ENCODE measurements around the gene CFAP300.

CFAP300 gene

DNA sequence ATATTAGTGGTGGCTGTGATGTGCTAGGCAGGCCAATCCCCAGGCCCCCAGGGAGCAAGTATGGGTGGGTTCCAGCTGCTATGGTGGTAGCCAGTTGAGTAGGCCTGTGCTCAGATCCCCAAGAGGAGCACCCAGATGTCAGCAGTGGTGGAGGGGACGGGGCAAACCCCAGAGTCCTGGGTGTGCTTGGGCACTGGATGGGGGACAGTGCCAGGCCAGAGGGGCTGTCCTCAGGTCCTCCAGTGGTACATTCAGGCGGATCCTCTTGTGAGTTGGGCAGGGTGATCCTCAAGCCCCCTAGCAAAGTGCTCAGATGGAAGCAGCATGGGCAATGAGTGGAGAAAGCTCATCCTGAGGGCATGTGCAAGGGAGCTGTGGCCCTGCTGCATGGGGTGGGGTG, 26.0 kb downstream of the CFAP300 start:
- no peak for DNase-seq (ENCODE audit: low read depth)

DNA sequence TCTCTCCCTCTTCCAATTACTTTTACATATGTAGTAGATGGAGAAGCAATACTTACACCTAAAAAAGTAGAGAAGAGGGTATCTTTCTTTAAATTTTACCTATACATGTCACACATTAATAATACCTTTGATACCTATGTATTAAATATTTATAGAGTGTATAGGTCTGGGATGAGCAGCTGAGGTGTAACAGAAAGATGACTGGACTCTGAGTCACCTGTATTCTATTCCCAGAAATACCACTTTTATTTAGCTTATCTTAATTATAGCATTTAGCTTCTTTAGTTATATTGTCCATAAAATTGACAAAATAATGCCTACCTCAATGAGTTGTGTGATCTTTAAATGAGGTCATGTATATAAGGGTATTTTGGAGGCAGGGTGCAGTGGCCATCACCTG, 32.4 kb downstream of the CFAP300 start:
- DNase-seq (ENCODE audit: low read depth) = no peak

DNA sequence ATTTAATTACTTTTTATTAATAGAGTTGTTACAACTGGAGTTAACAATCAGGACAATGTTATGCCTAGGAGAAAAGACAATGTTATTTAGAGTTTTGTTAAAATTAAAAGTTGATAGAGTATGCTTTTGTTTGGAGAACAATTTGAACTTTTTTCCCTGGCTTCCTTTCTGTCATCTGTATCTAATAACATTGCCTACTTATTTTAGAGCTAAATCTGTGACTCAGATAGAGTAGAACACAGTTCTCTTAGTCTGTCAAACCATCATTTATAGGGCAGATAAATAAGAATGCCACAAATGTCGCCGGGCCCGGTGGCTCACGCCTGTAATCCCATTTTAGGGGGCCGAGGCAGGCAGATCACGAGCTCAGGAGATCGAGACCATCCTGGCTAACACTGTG, 34.1 kb downstream of the CFAP300 start:
- no peak for DNase-seq (ENCODE audit: low read depth)

DNA sequence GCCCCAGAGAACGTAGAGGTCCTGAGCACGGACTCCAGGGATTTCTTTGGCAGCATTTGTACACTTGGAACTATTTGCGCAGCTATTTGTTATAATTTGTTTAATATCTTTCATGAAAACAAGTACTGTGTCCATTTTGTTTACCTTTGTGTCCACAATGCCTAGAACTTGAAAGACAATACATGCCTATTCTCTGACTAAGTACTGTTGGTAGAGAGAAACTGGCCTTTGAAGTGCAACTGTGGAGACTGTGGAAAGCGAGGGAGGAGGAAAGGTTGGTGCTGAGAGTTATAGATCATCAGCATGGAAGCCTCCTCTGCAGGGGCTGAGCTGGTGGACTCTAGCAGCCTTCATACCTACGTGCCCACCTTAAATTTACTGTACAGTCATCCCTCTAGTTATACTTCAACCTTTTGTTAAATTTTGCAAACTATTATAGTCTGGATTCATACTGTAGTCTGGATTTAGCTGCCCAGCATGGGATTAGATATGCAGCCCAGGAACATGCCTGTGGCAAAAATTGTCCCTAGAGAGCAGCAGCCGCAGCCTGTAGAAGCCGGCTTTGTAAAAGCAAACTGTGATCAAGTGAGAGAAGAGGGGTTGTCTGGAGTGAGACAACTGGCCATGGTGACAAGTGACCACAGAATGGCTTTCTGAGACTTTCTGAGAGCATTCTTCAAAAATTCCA, 38.8 kb downstream of the CFAP300 start:
- no peak for DNase-seq (ENCODE audit: low read depth)

DNA sequence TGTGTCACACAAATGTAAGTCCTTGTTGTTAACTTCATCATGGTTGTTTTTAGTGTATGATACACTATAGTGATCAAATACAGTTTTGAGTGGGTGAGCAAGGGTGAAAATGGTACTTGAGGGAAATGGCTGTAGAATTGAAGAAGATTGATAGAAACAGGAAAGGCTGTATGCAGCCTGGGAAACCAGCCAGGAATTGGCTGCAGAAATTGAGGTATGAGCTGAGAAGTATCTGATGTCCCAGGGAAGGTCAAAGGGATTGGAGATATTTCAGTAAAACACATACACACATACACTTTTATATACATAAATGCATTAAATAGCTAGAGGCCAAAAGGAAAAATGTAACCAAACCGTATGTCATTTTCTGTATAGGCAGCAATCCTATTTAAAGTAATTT, 49.9 kb downstream of the CFAP300 start:
- no peak for DNase-seq (ENCODE audit: low read depth)

DNA sequence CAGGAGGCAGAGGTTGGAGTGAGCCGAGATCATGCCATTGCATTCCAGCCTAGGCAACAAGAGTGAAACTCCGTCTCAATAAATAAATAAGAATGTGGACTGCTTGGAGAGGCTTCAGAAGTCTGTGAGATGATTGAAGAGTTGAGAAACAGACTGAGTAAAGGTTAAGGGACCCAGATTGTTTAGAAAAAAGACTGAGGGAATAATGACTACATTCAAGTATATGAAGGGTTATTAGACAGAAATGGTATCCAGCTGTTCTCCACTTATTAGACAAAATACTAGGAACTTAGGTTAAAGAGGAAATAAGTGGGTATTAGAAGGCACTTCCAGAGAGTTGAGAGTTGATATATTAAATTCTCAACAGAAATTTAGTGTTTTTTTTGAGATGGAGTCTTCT, 52.5 kb downstream of the CFAP300 start:
- no peak for DNase-seq (ENCODE audit: low read depth)

DNA sequence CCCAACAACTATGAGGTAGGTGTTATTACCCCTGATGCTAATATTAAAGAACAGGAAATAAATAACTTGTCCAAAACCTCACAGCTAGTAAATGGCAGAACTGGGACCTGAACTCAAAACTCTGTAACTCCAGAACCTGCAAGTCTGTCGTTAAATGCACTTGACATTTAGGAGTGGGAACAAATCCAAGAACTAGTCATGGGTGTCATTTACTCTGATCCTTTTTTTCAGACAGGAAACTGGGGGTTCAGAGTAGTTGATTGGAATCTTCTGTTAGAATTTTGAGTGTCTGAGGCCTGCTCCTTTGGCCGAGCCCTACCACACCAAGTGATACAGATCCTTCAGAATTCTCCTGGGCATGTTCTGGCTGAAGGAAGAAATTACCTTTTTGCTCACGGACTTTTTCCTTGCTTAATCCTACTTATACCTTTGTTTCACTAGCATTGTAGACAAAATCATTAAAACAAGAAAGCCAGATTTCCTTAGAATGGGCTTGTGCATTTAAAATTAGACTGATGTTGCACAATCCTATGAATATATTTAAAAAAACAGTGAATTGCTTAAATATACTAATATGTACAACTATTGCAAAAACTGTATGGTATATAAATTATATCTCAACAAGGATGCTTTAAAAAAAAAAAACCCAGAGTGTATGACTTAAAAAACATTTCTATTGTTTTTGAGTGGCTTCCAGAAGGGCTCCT, 61.6 kb downstream of the CFAP300 start:
- DNase-seq (ENCODE audit: low read depth) = no peak

DNA sequence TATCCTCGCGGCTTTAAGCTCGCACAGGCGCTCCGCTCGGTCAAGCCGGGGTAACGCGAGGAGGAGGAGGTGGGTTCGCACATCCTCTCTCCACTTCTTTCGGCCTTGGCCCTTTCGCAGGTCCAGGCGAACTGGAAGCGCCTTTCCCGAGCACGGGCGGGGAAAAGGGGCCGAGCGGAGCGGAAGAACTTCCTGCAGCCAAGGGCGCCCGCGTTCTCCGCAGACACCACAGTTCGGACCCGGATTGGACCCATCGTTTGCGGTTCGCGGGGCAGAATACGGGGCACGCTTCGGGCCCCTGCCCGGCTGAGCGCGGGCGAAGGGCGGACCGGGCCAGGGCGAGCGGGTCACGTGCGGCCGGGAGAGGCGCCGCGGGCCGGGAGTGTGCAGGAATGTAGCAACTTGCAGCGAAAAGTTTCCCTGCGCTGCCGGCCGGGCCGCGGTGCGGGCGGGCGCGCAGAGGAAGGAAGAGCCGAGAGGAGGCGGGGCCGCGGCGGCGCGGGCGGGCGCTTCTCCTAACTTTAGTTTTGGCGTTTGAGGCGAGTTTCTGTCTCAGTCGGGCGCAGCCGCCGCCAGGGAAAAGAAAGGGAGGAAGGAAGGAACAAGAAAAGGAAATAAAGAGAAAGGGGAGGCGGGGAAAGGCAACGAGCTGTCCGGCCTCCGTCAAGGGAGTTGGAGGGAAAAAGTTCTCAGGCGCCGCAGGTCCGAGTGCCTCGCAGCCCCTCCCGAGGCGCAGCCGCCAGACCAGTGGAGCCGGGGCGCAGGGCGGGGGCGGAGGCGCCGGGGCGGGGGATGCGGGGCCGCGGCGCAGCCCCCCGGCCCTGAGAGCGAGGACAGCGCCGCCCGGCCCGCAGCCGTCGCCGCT, 62.9 kb downstream of the CFAP300 start, which contains the start of gene YAP1:
Gene YAP1 (plus strand): TSS at position 552 of the 865 bp plus-strand sequence. CDS start 402 bp downstream, outside the sequence.
- DNase-seq (ENCODE audit: low read depth) = peak; percentile 51

DNA sequence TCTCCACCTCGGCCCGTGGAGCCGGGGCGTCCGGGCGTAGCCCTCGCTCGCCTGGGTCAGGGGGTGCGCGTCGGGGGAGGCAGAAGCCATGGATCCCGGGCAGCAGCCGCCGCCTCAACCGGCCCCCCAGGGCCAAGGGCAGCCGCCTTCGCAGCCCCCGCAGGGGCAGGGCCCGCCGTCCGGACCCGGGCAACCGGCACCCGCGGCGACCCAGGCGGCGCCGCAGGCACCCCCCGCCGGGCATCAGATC, 63.4 kb downstream of the CFAP300 start:
- DNase-seq (ENCODE audit: low read depth) = no peak

DNA sequence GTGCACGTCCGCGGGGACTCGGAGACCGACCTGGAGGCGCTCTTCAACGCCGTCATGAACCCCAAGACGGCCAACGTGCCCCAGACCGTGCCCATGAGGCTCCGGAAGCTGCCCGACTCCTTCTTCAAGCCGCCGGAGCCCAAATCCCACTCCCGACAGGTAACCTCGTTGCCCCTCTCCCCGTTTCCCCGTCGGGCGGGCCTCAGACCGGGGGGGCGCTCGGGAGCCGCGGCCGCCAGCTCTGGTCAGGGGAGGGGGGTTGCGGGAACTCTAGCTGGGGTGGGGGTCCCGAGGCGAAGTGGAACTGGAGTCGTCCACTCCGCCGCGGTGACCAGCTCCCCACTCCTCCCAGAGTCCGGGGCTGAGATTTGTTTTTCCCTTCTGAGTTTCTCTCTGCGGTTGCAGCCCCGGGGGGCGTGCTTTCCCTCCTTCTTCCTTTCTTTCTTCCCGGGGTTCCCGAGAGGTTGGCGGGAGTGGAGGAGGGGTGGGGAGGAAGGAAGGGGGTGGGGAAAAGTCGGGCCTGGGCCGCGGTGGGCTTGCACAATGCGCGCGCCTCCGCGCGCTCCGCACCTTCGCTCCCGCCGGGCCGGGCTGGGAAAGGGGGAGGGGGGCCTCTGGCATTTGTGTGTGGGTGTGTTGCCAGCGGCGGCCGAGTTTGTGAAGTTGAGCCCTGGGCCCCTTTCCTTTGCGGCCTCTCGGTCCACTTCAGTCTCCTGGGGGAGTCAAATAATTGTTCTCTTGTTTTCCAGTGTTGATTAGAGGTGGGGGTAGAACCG, 64.0 kb downstream of the CFAP300 start:
- DNase-seq (ENCODE audit: low read depth) = no peak

DNA sequence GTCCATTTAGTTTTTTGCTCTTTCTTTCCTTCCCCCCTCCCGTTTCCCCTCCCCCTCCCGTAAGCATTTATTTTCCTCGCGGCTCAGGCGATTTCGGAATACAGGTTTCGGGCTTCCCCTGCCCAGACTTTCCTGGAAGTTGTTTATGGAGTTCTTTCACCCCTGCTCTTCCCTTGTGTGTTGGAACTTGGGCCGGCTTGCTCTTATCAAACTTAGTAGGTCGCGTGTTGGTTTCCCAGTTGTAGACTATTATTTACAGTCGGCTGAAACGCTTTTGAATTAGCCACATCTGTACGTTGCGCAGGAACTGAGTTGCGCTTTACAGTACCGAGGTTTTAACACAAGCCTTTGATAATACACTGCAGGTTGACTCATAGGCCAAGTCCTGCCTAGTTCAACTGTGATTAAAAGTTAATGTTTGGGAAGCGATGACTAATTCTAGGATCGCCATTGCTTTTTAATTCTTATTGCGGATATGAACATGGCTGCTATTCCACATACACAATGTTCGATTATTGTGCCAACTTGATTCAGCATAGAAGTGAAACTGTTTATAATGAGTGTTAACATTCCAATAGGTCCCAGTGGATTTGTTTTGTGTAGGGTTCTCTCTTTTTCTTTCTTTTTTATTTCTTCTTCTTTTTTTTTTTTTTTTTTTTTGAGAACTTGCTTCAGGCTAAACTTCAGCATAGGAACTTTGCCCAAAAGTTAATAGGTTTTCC, 64.7 kb downstream of the CFAP300 start:
- no peak for DNase-seq (ENCODE audit: low read depth)

DNA sequence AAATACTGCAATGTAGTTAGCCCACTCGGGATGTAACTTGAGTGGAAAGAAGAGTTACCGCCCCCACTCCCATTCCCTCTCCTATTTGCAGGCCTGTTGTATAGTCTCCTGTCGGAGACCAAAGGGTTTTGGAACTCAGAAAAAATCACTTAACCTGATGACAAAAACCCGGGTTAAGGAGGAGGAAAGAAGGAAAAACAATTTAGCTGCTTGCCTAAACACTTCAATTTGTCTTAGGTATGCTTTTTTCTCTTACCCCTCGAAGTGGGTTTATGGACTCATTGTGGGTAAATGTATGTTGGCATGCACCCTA, 65.2 kb downstream of the CFAP300 start:
- no peak for DNase-seq (ENCODE audit: low read depth)

DNA sequence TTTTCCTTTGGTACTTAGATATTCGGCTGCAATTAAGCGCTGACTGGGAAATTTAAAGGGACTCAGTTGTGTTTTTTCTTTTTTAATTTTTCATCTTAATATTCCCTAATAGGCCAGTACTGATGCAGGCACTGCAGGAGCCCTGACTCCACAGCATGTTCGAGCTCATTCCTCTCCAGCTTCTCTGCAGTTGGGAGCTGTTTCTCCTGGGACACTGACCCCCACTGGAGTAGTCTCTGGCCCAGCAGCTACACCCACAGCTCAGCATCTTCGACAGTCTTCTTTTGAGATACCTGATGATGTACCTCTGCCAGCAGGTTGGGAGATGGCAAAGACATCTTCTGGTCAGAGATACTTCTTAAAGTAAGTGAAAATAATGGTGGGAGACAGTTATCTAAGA, 66.8 kb downstream of the CFAP300 start:
- DNase-seq (ENCODE audit: low read depth) = no peak

DNA sequence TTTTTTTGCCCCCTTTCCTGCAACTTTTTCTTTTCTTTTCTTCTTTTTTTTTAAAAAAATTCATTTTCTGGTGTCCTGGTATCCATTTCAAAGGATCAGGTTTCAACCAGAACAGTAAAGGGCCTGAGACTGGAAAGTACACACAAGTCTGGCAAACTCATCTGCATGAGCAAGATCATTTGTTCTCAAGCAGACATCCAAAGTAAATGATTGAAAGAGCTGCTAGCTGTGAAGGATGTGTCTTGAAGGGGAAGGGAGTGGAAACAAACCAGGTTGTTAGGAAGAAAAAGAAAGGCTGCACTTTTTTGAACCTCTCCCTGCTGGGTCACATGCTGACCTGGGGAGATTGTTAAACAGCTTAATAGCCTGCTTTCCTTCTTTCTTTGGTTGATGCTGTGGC, 68.3 kb downstream of the CFAP300 start:
- DNase-seq (ENCODE audit: low read depth) = no peak

DNA sequence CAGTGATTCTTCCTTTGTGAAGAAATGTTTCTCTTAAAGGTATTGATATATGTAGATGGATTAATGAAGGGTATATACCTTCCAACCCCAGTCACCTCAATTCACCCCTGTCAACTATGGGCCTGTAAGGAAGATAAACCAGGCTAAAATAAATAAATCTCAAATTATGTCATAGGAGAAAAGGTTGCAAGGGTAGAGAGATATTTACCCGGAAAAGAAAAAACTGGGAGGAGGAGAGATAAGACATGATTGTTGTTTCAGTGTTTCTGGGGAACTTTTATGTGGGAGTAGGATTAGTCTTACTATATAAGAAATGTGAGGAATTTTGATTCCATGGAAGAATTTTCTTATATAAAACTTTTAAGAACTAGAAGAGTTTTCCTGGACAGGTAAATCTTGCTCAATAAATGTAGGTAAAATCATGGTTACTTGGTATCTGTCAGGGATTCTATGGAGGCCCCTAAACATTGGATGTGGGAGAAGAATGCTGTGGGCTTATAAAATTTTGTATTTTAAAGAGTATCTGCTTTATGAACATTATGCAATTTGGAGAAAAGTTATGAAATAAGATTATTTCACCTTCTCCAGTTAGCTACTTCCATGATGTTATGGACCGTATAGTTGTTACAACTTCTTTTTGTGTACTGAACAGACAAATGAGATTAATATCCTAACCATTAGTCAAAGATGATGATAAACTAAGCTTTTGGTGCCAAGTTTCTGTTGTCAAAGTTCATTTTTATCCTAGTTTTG, 69.4 kb downstream of the CFAP300 start:
- no peak for DNase-seq (ENCODE audit: low read depth)

DNA sequence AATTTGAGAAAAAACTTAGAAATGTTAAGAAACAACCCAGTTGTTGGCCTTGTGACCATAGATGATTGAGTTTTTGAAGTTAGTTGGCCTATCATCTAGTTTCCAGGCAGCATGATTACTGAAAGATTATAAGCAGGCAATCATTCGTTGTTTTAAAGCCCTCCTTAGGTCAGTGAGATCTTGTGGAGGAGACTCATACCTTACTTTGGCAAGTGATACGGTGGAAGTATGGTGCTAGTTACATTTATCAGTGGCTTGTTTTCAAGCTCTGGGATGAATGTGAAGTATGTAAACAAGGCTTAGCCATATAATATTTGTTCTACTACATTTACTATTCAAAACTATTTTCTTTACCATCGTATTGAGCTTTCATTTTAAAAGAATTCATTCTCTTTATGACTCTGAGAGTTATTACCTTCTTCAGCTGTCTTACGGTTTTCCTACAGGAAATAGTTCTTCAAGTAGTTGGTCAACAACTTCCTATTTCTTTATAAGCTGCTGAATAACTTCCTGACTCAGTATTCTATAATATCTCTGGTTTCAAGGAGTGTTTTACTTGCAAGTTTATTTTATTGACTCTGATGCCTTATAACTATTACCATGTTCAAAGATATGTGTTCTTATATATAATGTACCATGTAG, 70.4 kb downstream of the CFAP300 start:
- DNase-seq (ENCODE audit: low read depth) = no peak

DNA sequence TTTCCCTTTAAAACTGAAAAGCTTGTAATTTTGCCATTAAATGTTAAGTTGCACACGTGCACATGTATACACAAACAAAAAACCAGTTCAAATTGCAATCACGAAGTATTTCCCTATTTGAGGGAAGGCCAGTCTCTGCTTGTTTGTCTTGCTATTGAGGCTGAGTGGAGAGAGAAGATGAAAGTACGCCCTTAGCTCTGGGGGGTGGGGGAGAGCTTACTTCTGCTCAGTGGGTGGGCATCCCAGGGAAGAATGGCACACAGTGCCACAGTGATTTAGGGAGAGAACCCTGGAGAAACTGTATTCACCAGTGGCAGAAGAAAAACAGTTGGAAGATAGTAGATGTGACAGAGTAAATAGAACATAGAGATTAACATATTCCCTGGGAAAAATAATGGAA, 71.7 kb downstream of the CFAP300 start:
- DNase-seq (ENCODE audit: low read depth) = no peak

DNA sequence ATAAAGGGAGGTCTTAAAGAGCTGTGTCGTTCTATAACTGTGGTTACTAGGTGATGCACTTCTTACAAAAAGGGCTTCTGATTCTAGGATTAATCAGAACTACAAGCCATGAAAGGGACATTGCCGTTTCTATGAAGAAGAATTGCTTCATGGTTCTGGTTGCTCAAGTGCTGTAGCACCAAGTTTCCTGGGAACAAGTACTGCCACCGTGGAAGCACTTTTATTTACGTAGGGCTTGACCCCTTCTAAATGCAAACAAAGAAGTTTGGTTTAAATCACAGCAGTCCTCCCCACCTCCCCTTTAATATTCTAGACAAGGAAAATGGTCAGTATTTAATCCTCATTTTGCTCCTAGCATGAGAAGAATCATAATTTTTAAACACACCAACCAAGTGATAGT, 72.8 kb downstream of the CFAP300 start:
- no peak for DNase-seq (ENCODE audit: low read depth)

DNA sequence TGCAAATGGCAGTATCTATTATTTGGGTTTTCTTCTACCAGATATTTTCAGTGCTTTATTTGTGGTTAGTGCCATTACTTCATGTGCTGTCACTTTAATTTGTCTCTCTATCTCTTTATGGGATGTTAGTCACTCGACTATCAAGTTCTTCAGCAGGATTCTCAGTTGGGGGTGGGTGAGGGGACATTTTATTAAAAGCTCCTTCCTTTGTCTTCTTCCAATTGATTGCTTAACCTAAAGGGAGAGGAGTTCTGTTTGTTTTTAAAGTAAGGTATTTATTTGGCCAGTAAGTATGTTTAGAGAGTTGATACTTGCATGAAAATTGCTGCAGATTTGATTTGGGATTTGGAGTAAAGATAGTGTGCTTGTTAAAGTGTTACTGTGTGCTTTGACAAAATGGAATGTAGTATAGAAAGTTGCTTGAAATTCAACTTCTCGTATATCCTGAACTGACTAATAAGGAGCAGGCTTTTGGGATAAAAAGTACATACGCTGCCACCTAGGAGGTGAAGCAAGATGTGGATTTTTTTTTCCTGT, 73.3 kb downstream of the CFAP300 start:
- no peak for DNase-seq (ENCODE audit: low read depth)

DNA sequence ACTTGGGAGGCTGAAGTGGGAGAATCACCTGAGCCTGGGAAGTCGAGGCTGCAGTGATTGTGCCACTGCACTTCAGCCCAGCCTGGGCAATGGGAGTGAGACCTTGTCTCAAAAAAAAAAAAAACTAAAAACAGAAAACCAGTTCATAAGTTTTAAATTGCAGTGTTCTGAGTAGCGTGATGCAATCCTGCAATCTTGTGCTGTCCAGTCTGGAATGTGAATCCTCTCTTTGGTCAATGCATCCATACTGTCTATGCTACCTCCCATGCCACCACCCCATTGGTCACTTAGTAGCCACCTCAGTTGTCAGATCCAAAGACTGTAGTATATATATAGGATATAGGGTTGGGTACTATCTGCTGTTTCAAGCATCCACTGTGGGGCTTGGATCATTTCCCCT, 74.1 kb downstream of the CFAP300 start:
- DNase-seq (ENCODE audit: low read depth) = no peak
